NCI-H82 treated with DMSO at 0.1 percent for 48 hours (cell line): ENCODE results near the gene CSNK1G2.

Experiments used
- DNase-seq: peaks from one replicate; lab custom pipeline; 2025; ENCODE audit not compliant: unreplicated experiment; lab: John Stamatoyannopoulos, UW

Gene CSNK1G2

DNA sequence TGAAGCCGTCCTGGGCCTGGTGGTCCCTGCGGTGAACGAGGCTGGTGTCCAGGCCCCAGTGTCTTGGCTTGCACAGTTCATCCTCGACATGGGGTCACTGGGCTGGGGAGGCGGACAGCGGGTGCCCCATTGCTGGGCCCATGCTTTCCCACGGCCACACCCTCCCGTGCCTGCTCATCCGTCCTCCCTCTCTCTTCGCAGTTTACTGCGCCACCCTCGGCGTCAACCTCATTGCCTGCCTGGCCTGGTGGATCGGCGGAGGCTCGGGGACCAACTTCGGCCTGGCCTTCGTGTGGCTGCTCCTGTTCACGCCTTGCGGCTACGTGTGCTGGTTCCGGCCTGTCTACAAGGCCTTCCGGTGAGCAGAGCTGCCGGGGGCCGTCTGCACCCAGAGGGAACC lies 23.0 kb upstream of the CSNK1G2 start:
- DNase-seq, result no peak

DNA sequence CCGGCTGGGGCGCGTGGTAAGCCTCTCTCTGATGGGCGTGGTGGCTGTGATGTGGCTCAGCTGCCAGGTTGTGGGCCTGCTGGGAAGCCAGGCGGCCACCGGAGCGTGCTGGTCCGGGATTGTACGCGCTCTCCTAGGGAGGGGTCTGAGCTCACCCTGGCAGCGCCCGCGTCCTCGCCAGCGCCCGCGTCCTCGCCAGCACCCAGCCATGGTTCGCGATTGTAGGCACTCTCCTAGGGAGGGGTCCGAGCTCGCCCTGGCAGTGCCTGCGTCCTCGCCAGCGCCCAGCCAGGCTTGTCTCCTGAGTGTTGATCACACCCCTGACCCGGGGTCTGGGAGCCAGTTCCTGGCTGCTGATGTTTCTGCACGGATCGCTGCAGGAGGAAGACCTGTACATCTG lies 22.0 kb upstream of the CSNK1G2 start:
- no peak for DNase-seq

DNA sequence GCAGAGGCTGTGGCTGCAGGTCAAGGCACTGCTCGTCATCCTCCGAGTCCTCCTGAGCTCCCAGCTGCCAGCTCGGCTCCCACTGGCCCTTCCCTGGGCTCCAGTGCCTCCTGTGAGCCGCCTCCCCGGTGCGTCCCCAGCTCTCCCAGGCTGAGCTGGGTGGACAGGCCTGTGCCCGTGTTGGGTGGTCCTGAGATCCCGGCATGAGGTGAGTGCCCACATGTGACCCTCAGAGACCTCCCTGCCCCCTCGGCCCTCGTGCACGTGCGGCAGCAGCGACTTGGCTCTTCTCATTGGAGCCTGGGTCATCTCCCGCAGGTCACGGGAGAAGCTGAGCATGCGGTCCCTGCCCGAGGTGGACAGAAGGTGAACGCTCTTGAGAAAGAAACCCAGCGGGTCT lies 20.3 kb upstream of the CSNK1G2 start:
- DNase-seq, result no peak

DNA sequence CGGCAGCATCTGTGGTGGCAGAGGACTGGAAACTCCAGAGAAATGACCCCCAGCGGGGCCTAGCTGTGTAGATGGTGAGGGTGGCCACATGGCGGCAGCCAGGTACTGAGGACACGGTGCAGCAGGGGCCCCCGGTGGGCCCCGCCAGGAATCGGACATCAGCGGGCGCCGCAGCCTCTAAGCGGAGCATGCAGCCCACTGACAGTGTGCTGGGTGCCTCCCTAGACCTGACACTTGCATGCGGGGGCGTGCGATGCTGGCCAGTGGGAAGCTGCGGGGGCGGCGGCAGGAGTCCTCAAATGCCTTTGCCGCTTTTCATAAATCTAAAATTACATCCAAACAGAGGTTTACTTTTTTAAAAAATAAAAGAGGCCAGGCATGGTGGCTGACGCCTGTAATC lies 19.6 kb upstream of the CSNK1G2 start:
- no peak for DNase-seq

DNA sequence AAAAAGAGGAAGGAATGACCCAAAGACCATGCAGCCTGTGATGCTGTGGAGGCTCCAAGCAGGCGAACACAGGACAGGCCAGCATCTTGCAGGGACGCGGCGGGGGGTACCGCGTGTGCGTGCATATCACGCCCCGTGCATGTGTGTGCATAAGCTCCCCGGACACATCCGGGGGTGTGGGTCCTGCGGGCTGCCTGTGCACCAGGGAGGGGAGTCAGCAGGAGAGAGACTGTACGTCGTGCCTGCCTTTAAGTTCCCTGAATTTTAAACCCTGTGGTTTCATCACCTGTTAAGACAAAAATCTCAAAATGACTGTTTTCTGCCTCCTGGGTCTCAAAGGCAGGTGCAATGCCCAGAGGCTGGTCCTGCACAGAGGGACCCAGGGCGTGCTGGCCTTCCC lies 19.1 kb upstream of the CSNK1G2 start:
- no peak for DNase-seq

DNA sequence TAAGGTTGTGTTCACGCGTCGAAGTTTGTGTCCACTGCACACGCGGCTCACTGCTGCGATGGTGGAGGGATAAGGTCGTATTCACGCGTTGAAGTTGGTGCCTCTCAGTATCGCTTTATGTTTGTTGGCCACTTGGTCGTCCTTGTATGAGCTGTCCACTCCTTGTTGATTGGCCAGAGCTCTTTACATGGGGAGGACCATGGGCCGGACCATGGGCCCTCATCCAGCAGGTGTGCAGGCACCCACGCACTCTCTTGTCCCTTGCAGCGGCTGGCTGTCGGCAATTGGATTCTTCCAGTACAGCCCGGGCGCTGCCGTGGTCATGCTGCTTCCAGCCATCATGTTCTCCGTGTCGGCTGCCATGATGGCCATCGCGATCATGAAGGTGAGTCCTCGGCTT lies 18.2 kb upstream of the CSNK1G2 start:
- DNase-seq, result no peak

DNA sequence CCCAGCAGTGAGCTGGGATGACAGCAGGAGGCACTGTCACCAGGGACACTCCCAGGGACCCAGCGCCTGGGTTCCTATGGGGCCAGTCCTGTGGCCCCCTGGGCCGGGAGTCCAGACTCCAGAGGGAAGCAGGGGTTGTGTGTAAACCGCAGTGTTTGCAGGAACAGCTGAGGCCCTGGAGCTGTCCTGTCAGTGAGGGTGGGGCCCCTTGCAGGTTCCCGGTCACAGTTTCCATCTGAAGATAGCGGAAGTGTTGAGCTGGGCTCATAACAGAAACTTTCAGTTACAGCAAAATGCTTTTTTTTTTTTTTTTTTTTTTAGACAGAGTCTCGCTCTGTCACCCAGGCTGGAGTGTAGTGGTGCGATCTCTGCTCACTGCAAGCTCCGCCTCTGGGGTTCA lies 17.7 kb upstream of the CSNK1G2 start:
- DNase-seq, result no peak

DNA sequence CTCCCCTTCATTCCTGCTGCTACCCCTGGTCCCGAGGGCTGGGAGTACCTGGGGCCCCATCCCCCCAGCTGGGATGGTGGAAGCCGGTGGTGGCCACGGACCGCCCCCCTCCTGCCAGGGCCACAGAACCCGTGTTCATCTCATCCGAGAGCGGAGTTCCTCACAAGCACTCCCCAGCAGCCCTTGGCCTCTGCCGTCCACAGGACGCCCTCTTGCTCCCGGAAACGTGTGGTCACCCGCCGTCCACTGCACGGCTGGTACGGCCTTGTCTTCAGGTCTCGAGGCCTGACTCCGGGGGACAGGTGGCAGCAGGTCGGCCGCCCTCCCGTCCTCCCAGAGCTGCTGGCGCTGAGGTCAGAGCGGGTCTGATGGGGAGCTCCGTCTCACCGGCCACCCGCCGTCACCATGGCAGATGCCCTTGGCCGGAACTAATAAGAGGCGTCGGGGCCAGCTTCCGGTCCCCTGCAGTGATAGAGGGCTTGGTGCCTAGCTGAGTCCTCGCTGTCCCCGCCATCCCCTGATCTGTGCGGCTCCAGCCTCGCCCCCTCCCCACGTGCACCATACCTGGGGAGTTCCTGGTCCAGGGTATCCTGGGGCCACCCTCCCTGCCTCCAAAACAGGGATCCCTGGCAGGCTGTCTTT lies 16.5 kb upstream of the CSNK1G2 start:
- no peak for DNase-seq

DNA sequence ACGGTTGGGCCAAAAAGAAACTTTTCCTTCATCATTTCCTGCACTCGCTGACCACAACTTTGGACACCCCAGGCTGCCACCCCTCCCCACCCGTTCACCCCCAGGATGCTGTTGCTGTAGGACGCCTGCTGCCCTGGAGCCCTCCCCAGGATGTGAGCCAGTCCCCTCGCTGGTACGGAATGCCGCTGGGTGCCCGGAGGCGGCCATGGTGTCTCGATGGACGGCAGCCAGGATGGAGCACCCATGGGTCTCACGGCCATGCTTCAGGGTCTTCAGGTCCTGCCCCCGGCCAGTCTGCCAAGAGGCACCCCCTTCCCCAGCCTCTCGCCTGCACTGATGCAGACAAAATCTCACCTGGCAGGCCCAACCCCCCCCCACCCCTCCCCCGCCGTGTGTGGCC lies 15.4 kb upstream of the CSNK1G2 start:
- no peak for DNase-seq

DNA sequence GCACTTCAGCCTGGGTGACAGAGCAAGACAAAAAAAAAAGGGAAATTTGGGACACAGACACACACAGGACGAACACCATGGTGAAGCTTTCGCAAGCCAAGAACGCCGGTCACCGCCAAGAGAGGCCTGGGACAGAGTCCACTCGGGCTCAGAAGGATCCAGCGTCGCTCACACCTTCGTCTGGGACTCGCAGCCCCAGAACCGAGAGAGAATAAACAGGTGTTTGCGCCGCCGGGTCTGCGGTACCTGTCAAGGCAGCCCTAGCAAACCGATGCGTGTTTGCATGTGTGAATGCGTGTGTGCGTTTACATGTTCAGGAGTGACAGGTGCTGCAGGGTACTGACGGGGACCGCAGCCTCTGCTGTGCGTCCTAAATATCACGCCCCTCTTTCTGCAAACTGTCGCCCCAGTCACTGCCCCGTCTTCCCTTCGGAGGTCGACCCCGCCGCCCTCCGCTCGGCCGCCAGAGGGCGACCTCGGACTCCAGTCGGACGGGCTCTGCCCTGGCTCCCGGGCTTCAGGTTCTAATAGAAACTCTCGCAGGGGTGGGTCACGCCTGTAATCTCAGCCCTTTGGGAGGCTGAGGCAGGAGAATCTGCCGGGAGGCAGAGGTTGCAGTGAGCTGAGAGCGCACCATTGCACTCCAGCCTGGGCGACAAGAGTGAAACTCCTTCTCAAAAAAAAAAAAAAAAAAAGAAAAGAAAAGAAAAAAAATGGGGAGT lies 11.8 kb upstream of the CSNK1G2 start:
- DNase-seq, result no peak

DNA sequence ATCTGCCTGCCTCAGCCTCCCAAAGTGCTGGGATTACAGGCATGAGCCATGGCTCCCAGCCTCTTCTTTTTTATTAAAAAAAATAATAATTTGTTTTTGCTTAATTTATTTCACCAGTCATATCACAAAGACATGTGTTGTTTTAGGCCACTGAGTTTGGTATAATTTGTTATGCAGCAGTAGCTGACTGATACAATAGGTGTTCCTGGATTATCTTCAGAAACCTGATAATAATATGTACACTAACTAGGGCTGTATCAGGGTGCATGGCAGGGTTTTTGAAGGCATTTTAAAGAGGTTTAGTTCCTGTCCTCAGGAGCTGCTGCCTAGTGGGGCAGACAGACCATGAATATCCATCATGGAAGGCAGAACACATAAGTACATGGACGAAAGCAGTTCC lies 9.5 kb upstream of the CSNK1G2 start:
- DNase-seq, result no peak

DNA sequence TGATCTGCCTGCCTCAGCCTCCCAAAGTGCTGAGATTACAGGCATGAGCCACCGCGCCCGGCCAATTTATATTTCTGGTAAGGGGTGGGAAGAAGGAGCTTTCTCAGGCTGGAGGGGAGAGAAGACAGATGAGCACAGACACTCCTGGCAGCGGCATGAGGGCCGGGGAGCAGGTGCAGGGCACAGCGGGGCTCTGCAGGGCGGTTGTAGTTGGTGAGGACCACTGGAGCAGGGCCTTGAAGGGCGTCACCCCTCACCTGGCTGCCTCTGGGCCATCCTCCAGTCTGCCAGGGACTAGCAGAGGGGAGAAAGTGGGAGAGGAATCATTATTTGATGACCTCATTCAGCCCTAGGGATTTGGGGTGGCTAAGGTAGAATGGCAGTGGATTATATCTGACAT lies 8.6 kb upstream of the CSNK1G2 start:
- no peak for DNase-seq

DNA sequence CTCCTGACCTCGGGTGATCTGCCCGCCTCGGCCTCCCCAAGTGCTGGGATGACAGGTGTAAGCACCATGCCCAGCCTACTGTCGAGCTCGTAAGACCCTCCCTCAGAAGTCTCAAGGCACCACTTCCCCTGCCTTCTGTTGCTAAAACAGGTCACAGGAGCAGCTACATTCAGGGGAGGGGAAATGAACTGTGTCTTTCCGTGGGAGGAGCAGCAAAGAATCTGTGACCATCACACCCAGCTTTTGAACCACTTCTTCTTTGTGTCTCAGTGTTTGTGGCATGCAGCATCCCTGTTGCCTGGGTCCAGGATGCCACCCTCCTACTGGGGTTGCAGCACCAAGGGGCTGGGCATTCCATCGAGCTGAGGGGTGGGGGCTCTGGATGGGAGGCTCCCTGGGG lies 7.7 kb upstream of the CSNK1G2 start:
- no peak for DNase-seq

DNA sequence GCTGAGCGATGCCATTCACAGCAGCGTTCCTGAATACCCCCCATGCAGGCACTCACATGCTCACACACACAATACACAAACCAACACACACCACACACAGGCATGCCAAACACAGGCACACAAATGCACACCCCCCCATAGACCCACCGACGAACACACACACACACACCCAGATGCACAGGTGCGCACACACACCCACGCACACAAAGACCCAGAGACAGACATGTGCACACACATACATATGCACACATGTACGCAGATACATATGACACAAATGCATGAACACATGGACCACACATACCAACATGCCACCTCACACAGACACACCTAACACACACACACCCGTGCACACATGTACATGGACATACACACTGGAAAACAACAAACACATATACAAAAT lies 7.0 kb upstream of the CSNK1G2 start:
- DNase-seq, result no peak

DNA sequence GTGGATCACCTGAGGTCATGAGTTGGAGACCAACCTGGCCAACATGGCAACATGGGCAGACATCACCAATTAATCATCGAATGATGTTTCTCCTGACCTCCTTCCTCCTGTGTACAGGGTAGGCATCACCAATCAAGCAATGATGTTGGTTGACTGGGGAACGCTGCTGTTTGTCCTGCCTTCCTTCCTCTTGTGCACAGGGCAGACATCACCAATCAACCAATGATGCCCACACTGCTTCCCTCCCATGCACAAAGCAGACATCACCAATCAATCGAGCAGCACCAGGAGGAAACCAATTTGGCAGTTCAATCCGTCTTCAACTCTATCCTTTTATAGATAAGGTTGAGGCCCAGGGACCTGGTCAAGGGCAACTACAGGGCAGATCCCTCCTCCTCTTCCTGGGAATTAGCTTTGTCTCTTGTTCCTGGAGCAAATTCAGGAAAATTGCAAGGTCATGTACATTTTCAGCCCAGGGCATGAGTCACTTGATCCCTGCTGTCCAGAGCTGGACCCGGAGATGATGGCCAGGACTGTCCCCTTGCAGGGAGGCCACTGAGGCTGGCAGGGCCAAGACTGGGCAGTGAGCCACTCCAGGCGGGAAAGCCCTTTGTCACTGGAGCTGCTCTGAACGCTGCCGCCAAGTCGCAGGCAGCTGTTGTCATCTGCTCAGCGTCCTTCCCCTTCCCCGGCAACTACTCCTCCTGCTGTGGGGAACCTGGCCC lies 5.3 kb upstream of the CSNK1G2 start:
- no peak for DNase-seq

DNA sequence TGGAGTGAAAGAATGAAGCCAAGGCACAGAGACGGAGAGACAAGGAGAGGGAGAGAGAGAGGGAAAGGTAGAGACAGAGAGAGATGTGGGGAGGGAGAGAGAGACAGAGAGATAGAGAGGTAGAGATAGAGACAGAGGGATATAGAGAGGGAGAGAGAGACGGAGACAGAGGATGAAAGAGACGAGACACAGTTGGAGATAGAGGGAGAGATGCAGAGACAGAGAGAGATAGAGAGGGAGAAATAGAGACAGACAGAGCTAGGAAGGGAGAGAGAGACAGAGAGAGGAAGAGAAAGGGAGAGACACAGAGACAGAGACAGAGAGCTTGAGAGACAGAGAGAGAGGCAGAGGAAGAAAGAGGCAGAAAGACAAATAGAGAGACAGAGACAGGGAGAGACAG lies 4.5 kb upstream of the CSNK1G2 start:
- no peak for DNase-seq

DNA sequence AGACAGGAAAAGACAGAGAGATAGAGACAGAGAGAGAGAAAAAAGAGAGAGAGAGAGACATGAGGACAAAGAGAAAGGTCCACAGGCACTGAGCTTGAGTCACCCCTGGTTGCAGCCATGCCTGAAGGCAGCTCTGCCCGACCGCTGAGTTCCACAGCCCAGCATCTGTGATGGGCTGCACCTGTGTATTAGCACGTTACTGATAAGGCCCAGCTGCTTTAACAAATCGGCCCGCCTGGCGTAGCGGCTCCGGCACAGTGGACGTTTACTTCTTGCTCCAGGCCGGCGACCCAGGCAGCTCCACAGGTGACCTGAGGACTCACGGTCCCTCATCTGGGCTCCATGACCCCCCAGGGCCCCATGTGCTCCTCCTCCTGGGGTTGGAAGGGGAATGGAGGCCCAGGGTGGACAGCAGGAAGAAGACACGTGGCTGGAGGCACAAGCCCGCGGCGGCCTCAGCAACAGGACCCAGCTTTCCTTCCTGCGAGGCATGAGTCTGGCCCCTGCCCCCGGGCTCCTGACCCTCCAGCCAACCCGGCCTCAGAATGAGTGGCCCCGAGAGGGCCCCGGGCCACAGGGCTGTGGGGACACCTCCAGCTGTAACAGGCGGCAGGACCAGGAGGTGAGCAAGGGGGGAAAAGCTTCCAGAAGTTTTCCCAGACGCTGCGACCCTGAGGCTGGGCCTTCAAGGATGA lies 3.9 kb upstream of the CSNK1G2 start:
- no peak for DNase-seq

DNA sequence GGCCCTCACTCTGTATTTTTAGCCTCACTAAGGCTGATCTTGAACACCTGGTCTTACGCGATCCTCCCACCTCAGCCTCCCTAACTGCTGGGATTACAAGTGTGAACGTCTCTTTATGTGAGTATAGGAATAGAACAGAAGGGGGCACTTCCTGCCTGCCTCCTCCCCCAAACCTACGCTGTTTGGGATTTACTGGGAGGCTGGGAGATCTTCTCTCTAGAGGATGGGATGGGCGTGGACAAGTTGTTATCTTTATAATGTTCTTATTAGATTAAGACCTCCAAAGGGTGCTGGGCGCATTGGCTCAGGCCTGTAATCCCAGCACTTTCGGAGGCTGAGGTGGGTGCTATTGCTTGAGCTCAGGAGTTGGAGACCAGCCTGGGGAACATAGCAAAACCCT lies 2.9 kb upstream of the CSNK1G2 start:
- peak; percentile 91 for DNase-seq

DNA sequence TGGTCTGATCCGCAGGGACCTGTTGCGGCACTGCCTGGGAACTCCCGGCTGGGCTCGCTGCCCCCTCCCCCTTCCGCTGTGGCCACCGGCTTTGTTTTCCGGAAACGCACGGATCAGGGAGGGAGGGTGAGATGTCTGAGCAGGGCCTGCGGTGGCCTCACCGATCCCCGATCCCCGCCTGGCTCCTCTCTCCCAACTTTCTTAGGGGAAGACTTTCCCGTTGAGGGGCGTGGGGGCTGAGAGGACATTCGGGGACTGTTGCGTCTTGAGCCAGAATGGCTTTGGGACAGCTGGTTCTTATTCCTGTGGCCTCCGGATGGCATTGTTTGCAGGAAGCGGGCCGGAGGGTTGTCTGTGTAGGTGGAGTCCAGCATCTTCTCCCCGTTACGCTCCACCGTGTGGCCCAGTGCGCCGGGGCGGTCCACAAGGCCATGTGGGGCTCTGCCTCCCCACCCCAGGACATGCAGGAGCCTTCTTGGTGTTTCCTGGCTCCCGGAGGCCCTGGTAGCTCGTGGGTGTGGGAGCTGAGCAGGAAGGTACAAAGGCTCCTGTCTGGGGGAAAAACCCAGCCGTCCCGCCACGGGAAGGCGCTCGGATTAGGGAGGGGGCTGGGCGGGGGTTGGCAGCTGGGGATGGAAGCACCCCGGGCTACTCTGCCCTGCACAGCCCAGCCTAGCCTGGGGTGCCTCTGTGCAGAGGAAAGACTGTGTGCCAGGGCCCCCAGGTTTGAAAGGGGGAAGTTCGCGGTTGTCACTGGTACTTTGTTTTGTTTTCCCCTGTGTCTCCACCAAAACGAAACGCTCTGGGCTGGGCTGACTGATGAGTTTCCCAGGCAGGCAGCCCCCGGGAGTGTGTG lies 1.3 kb downstream of the CSNK1G2 start:
- peak; percentile 12 for DNase-seq

DNA sequence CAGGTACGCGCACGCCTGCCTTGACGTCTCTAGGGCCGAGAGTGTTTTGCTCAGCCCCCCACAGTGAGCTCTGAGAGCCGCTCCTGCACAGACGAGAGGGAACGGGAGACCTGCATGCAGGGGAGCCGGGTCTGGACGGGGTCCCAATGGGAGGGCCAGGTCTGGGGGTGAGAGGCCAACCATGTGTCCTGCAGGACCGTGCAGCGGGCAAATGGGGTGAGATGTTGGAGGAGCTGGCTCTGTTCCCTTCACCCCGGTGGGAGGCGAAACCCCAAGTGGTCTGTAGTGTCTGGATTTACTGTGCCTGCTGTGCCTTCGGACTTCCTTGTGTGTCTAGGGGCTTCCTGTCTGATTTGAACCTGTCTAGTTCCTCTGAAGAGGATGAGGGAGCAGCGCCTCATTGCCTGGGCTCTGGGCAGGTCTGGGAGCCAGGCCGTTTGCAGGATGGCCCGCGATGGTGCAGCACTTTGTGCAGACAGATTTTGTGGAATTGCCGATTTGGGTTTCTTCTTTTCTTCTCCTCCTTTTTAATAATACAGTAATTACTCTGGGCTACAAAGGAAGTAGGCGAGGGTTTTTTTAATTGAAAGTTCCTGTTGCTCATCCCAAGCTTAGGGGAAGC lies 2.1 kb downstream of the CSNK1G2 start:
- DNase-seq, result no peak
